OCI-LY3 (cell line): ENCODE measurements around the gene NCAPD3.

Experiments
- EZH2phosphoT487 ChIP-seq: fragments of 200-600 bp; shearing (Covaris generic); IDR thresholded peaks from 2 replicates; pipeline ENCODE4 v1.6.1; 2018; ENCODE audit warnings: antibody characterized with exemption, mixed run types, low read depth
- TF ChIP-seq, protein P1 (sequence below): fragments of 200-600, 300-600 bp; sonication (generic); IDR thresholded peaks from 2 replicates; pipeline ENCODE4 v1.5.1; 2014; ENCODE audit warnings: antibody characterized with exemption, low read length, low read depth

DNA sequence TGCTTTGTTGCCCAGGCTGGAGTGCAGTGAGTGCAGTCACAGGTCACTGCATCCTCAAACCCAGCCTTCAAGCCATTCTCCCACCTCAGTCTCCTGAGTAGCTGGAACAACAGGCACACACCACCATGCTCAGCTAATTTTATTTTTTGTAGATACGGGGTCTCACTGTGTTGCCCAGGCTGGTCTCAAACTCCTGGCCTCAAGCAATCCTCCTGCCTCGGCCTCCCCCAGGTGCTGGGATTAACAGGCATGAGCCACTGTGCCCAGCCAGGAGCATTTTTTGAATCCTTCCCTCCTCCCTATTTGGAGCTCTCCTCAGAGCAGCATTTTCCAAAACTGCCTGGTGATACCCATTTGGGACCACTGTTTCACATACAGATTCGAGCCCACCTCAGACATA, 77.2 kb downstream of the NCAPD3 start:
- TF ChIP-seq, protein P1, sequence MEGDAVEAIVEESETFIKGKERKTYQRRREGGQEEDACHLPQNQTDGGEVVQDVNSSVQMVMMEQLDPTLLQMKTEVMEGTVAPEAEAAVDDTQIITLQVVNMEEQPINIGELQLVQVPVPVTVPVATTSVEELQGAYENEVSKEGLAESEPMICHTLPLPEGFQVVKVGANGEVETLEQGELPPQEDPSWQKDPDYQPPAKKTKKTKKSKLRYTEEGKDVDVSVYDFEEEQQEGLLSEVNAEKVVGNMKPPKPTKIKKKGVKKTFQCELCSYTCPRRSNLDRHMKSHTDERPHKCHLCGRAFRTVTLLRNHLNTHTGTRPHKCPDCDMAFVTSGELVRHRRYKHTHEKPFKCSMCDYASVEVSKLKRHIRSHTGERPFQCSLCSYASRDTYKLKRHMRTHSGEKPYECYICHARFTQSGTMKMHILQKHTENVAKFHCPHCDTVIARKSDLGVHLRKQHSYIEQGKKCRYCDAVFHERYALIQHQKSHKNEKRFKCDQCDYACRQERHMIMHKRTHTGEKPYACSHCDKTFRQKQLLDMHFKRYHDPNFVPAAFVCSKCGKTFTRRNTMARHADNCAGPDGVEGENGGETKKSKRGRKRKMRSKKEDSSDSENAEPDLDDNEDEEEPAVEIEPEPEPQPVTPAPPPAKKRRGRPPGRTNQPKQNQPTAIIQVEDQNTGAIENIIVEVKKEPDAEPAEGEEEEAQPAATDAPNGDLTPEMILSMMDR = no peak
- no peak for TF ChIP-seq EZH2phosphoT487
